ENCODE data around the gene TNFAIP3.

TNFAIP3 gene

DNA sequence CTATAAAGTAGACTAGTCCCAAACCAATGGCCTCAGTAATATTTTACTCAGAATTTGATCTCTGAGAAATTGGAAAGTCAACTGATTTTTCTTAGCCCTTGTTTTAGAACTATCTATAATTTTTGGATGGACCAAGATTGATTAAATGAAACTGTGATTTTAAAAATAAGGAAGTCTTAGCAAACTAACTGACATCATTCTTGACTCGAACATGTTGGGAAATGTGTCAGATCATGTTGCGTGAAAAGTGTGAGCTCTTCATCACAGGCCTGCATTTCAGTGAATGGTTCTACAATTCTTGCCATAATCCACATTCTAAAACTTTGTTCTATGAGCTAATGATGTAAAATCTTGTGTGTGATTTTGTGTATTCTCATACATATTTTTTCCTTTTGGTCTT, 11.0 kb downstream of the TNFAIP3 start:
- no peaks in the 10 kb centered on the region for H3K4me1 ChIP-seq
- no peaks in the 10 kb centered on the region for H3K36me3 ChIP-seq
- peaks cover 4% of the 10 kb centered on the region; the same call in 1 of the 2 replicates for H3K27me3 ChIP-seq
- H3K4me3 ChIP-seq (ENCODE audit: low read depth, low read length), result no peak overlapping the region
- no peak for DNase-seq
- no peaks in the 10 kb centered on the region for H3K9me3 ChIP-seq
- no peak for TF ChIP-seq CTCF (IDR thresholded peaks at IDR 0.05; ENCODE audit: low read depth, low read length)

GRCh38 chr6:137878486-137879285, 11.6 kb downstream of the TNFAIP3 start:
- H3K27me3 ChIP-seq, result peaks cover 4% of the 10 kb centered on the region; the same call in 1 of the 2 replicates
- no peak overlapping the region for H3K4me3 ChIP-seq (ENCODE audit: low read depth, low read length)
- DNase-seq, result peak; percentile 63
- H3K4me1 ChIP-seq, result no peaks in the 10 kb centered on the region
- H3K36me3 ChIP-seq, result no peaks in the 10 kb centered on the region
- no peaks in the 10 kb centered on the region for H3K9me3 ChIP-seq
- peak; percentile 48 for TF ChIP-seq CTCF (IDR thresholded peaks at IDR 0.05; ENCODE audit: low read depth, low read length)

- no peak for DNase-seq
- Histone ChIP-seq H3K27me3 (peaks cover under 1% of the 10 kb centered on the region; the same call in 1 of the 2 replicates), H3K4me1 (no peaks in the 10 kb centered on the region), H3K9me3 (no peaks in the 10 kb centered on the region), H3K36me3 (no peaks in the 10 kb centered on the region), H3K4me3 (ENCODE audit: low read depth, low read length) (no peak overlapping the region)
- no peak for TF ChIP-seq CTCF (IDR thresholded peaks at IDR 0.05; ENCODE audit: low read depth, low read length)
Observed at GRCh38 chr6:137879299-137879698, 12.2 kb downstream of the TNFAIP3 start.

DNA sequence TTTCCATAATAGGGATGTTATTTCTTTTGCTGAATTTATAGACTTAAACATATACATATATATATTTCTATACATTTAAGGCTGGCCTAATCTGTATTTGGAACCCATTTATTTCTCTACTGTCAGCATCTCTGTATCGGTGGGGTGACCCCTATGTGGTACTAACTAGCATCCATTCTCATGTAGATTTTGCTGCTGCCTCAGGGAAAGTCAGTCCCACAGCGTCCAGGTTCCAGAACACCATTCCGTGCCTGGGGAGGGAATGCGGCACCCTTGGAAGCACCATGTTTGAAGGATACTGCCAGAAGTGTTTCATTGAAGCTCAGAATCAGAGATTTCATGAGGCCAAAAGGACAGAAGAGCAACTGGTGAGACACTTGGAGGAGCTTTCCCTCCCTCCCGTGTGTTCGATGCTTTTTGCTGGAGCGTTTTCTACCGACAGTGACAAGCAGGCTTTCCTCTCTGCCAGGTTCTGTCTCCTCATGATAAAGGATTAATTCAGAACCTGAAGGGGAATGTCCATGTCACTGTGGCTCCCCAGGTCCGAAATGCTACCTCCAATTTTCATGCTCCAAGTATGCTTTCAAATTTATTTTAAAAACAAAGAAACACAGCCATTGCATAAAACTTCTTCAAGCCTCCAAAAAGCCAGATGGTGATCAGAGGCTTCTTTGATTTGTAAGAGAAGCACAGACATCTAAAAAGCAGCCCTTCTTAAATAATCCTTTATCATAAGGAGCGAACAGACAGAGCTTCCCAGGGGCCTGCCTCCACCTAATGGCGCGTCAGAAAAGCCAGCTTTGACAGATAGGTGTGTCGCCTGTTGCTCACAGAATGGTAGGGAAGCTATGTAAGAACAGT, 13.1 kb downstream of the TNFAIP3 start:
- H3K36me3 ChIP-seq, result no peaks in the 10 kb centered on the region
- DNase-seq, result no peak
- no peak for TF ChIP-seq CTCF (IDR thresholded peaks at IDR 0.05; ENCODE audit: low read depth, low read length)
- H3K27me3 ChIP-seq, result no peaks in the 10 kb centered on the region
- no peaks in the 10 kb centered on the region for H3K4me1 ChIP-seq
- H3K9me3 ChIP-seq, result no peaks in the 10 kb centered on the region
- no peak overlapping the region for H3K4me3 ChIP-seq (ENCODE audit: low read depth, low read length)

DNA sequence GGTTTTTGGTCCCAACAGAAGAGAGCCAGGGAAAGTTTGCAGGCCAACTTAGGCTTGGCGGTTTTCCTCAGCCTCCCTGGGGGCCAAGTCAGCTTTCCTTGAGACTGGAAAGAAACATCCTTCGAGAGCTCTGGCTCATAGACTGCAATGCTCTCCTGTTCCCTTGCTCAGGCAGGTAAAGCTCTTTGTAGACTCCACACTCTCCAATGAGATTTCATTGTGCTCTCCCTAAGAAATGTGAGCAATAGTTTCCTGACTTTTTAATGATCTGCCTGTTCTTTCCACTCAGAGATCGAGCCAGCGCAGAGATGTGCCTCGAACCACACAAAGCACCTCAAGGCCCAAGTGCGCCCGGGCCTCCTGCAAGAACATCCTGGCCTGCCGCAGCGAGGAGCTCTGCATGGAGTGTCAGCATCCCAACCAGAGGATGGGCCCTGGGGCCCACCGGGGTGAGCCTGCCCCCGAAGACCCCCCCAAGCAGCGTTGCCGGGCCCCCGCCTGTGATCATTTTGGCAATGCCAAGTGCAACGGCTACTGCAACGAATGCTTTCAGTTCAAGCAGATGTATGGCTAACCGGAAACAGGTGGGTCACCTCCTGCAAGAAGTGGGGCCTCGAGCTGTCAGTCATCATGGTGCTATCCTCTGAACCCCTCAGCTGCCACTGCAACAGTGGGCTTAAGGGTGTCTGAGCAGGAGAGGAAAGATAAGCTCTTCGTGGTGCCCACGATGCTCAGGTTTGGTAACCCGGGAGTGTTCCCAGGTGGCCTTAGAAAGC, 13.9 kb downstream of the TNFAIP3 start:
- Histone ChIP-seq H3K4me3 (ENCODE audit: low read depth, low read length) (no peak overlapping the region), H3K27me3 (no peaks in the 10 kb centered on the region), H3K9me3 (no peaks in the 10 kb centered on the region), H3K4me1 (no peaks in the 10 kb centered on the region), H3K36me3 (no peaks in the 10 kb centered on the region)
- no peak for TF ChIP-seq CTCF (IDR thresholded peaks at IDR 0.05; ENCODE audit: low read depth, low read length)
- DNase-seq, result no peak
